ENCODE data around the gene RDH16.

The RDH16 gene

GRCh38 chr12:56957229-56958052 is at the start of gene RDH16:
RDH16 (minus strand) TSS chr12:56957608; CDS start chr12:56957462, 146 bp downstream.
- DNase-seq (ENCODE audit: low spot score), result peak; percentile 78
- ChIA-PET POLR2A (ENCODE audit: low non-redundant PET) (no interaction called here), CTCF (interaction anchor here (0.7 to 1.0 kb wide), 2 partner anchors 44 to 828 kb away, joined by 3 to 4 read pairs; no protein-coding TSS in a partner anchor)
- H3K27ac ChIP-seq, result peak within 1 kb of the TSS; percentile 72
- TF ChIP-seq CTCF (conservative IDR thresholded peaks at IDR 0.05; ENCODE audit: low read depth), result no peak

GRCh38 chr12:57006809-57007475 is 49.5 kb upstream of the RDH16 start:
- TF ChIP-seq CTCF (conservative IDR thresholded peaks at IDR 0.05; ENCODE audit: low read depth), result peak; percentile 53
- ChIA-PET POLR2A (ENCODE audit: low non-redundant PET) (no interaction called here), CTCF (interaction anchor here (0.6 to 1.1 kb wide), 6 partner anchors 9 to 105 kb away, joined by 3 to 4 read pairs (median 4); partner anchors contain the start of gene TAC3)
- DNase-seq (ENCODE audit: low spot score), result no peak
- peak overlapping the region; percentile 71 for H3K27ac ChIP-seq

- H3K27ac ChIP-seq, result peak within 1 kb of the TSS; percentile 71
- DNase-seq (ENCODE audit: low spot score), result peak; percentile 85
- POLR2A ChIA-PET (ENCODE audit: low non-redundant PET), result no interaction called here
- peak; percentile 98 for TF ChIP-seq CTCF (conservative IDR thresholded peaks at IDR 0.05; ENCODE audit: low read depth)
- CTCF ChIA-PET, result interaction anchor here (0.6 to 1.1 kb wide), 6 partner anchors 13 to 199 kb away, joined by 3 to 5 read pairs (median 4); no protein-coding TSS in a partner anchor
Measured at GRCh38 chr12:57005980-57006808, 48.8 kb upstream of the RDH16 start, which contains the start of gene ZBTB39. ZBTB39 (minus strand) TSS chr12:57006546; CDS start chr12:57004917, 1,629 bp downstream.

GRCh38 chr12:57004651-57005050 is 47.2 kb upstream of the RDH16 start:
- POLR2A ChIA-PET (ENCODE audit: low non-redundant PET), result interaction anchor here (0.6 kb wide), 1 partner anchor 366 kb away, joined by 3 read pairs; no protein-coding TSS in a partner anchor

GRCh38 chr12:57003395-57003794 is 46.0 kb upstream of the RDH16 start:
- no peak overlapping the region for H3K27ac ChIP-seq
- ChIA-PET CTCF (interaction anchor here (0.9 kb wide), 1 partner anchor 109 kb away, joined by 5 read pairs; no protein-coding TSS in a partner anchor), POLR2A (ENCODE audit: low non-redundant PET) (no interaction called here)
- no peak for TF ChIP-seq CTCF (conservative IDR thresholded peaks at IDR 0.05; ENCODE audit: low read depth)
- DNase-seq (ENCODE audit: low spot score), result no peak

More at GRCh38 chr12:57004651-57005050, 47.2 kb upstream of the RDH16 start:
- TF ChIP-seq CTCF (conservative IDR thresholded peaks at IDR 0.05; ENCODE audit: low read depth), result no peak
- no peak for DNase-seq (ENCODE audit: low spot score)
- CTCF ChIA-PET, result interaction anchor here (0.5 to 0.8 kb wide), 4 partner anchors 14 to 244 kb away, joined by 3 to 4 read pairs (median 4); no protein-coding TSS in a partner anchor
- no peak overlapping the region for H3K27ac ChIP-seq

Measured in RWPE1 (cell line).